NB4 (cell line): ENCODE measurements around the gene GPX4.

ENCODE experiments used
- CTCF ChIP-seq: IDR thresholded peaks from one replicate; pipeline ENCODE4 v1.5.1; 2012; ENCODE audit warnings: low read depth, low read length
- MYC ChIP-seq: IDR thresholded peaks from 2 replicates; pipeline ENCODE4 v1.6.1; 2011; ENCODE audit warnings: low read depth, low read length

GRCh38 chr19:1076951-1077350 is 26.8 kb upstream of the GPX4 start:
- TF ChIP-seq MYC (no peak), CTCF (no peak)
